Gastrocnemius medialis (tissue), 4 donors: Measurements from ENCODE around the gene RXRA.

Source experiments
- CTCF ChIP-seq, 5 experiments: fragments of 450-650 bp in 3 of 5; fragments of 200-600 bp in 2 of 5; sonication (generic) in 2 of 5; IDR thresholded peaks in 4 of 5; conservative IDR thresholded peaks in 1 of 5; 1 replicate in 4 of 5; 2 replicates in 1 of 5; pipeline ENCODE4 v1.5.1; 2016 to 2019; ENCODE audit warnings: antibody characterized with exemption in 5 of 5, mild to moderate bottlenecking in 3 of 5, moderate library complexity in 3 of 5
- POLR2A ChIP-seq, 2 donors: fragments of 450-650 bp; IDR thresholded peaks; one replicate each; pipeline ENCODE4 v1.6.1; 2017; ENCODE audit warnings: antibody characterized with exemption in 2 of 2, mild to moderate bottlenecking in 2 of 2, moderate library complexity in 2 of 2

GRCh38 chr9:134475011-134475790, 148.9 kb downstream of the RXRA start:
- no peak for TF ChIP-seq CTCF (IDR thresholded peaks at IDR 0.05 in 4 of 5, conservative IDR thresholded peaks at IDR 0.05 in 1 of 5)
- no peak for TF ChIP-seq POLR2A (IDR thresholded peaks at IDR 0.05)
